BLaER1 (cell line): Measurements from ENCODE around the gene RIPPLY3.
"Not testable (repeated sequence)": the region's sequence is repeated elsewhere in the genome, so short reads cannot be mapped to it uniquely, and the experiment has no call there.

ENCODE experiments used
- H3K27ac ChIP-seq: shearing (Covaris generic); formaldehyde crosslinking; 2 replicates; pipeline ENCODE4 v1.8.1; 2022
- H3K27me3 ChIP-seq: shearing (Covaris generic); formaldehyde crosslinking; 2 replicates; pipeline ENCODE4 v1.8.1; 2022
- H3K36me3 ChIP-seq: shearing (Covaris generic); formaldehyde crosslinking; 2 replicates; pipeline ENCODE4 v1.8.1; 2022
- H3K4me1 ChIP-seq: shearing (Covaris generic); formaldehyde crosslinking; 2 replicates; pipeline ENCODE4 v1.8.1; 2022
- H3K4me2 ChIP-seq: shearing (Covaris generic); formaldehyde crosslinking; 2 replicates; pipeline ENCODE4 v1.8.1; 2022
- H3K4me3 ChIP-seq: shearing (Covaris generic); formaldehyde crosslinking; 2 replicates; pipeline ENCODE4 v1.8.1; 2022
- H3K9ac ChIP-seq: shearing (Covaris generic); formaldehyde crosslinking; 2 replicates; pipeline ENCODE4 v1.8.1; 2022
- H3K9me3 ChIP-seq: shearing (Covaris generic); formaldehyde crosslinking; 2 replicates; pipeline ENCODE4 v1.8.1; 2022
- H4K20me1 ChIP-seq: shearing (Covaris generic); formaldehyde crosslinking; 2 replicates; pipeline ENCODE4 v1.8.1; 2022
- Cebpa-rat ChIP-seq: shearing (Covaris generic); IDR thresholded peaks from 2 replicates; pipeline ENCODE4 v1.8.1; 2022

Gene RIPPLY3

DNA sequence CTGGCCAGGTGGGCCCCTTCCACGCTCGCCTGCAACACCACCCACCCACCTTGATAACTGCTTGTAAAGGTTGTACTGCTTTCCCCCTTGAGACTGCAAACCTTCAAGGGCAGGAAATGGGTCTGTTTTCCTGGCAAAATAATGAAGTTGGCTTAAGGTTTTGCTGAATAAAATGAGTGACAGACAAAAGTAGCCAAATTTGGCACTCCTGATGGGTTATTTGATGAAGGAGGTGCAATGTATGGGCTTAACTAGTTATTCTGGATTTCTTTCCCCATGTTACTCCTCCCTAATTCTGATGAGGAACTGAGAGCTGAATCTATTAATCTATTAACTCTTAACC is 25.5 kb upstream of the RIPPLY3 start:
- TF ChIP-seq Cebpa-rat = no peak
- Histone ChIP-seq H3K4me2 (peak overlapping the region; percentile 94), H3K4me3 (peak overlapping the region; percentile 62), H4K20me1 (no peaks in the 10 kb centered on the region), H3K9me3 (no peaks in the 10 kb centered on the region), H3K36me3 (no peaks in the 10 kb centered on the region), H3K9ac (0 out of 2 replicates have a peak overlapping the region, but pooled peaks have one; percentile 50), H3K27ac (no peak overlapping the region), H3K4me1 (peaks cover 44% of the 10 kb centered on the region), H3K27me3 (peaks cover 25% of the 10 kb centered on the region)

- Histone ChIP-seq H3K4me2 (no peak overlapping the region), H3K27me3 (peaks cover 25% of the 10 kb centered on the region), H4K20me1 (no peaks in the 10 kb centered on the region), H3K9ac (no peak overlapping the region), H3K36me3 (no peaks in the 10 kb centered on the region), H3K4me1 (peaks cover 43% of the 10 kb centered on the region), H3K9me3 (no peaks in the 10 kb centered on the region), H3K27ac (no peak overlapping the region), H3K4me3 (no peak overlapping the region)
- no peak for TF ChIP-seq Cebpa-rat
Observed at GRCh38 chr21:36981977-36982700, 24.4 kb upstream of the RIPPLY3 start.

GRCh38 chr21:36985751-36986594 is 20.5 kb upstream of the RIPPLY3 start:
- no peak overlapping the region for H3K9ac ChIP-seq
- H3K4me3 ChIP-seq = no peak overlapping the region
- no peak overlapping the region for H3K4me2 ChIP-seq
- H3K27ac ChIP-seq = no peak overlapping the region
- H3K27me3 ChIP-seq = peaks cover 10% of the 10 kb centered on the region; the same call in 1 of the 2 replicates
- H3K4me1 ChIP-seq = peaks cover 15% of the 10 kb centered on the region
- H4K20me1 ChIP-seq = no peaks in the 10 kb centered on the region
- H3K36me3 ChIP-seq = no peaks in the 10 kb centered on the region
- no peak for TF ChIP-seq Cebpa-rat
- no peaks in the 10 kb centered on the region for H3K9me3 ChIP-seq

DNA sequence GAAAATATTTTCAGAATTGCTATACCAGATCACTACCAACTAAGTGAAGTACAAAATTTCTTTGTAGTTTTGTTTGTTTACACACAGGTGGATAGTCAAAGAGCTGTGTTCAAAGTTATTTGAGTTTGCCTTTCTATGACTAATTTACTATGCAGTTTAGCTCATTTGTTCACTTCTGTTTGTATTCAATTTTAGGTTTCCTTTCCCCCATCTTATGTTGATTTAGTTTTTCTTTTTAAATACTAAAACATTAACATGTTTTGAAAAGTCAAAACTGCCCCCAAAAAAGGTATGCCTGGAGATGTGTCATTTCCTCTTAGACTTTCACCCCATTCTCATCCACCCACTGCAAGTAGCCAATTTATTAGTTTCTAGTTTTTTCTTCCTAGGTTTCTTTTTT is 18.7 kb upstream of the RIPPLY3 start:
- H3K4me3 ChIP-seq = no peak overlapping the region
- H3K27me3 ChIP-seq = no peaks in the 10 kb centered on the region
- H3K27ac ChIP-seq = no peak overlapping the region
- no peak for TF ChIP-seq Cebpa-rat
- no peaks in the 10 kb centered on the region for H3K36me3 ChIP-seq
- H4K20me1 ChIP-seq = no peaks in the 10 kb centered on the region
- peaks cover 10% of the 10 kb centered on the region; the same call in 1 of the 2 replicates for H3K4me1 ChIP-seq
- H3K4me2 ChIP-seq = no peak overlapping the region
- H3K9me3 ChIP-seq = no peaks in the 10 kb centered on the region
- H3K9ac ChIP-seq = no peak overlapping the region

DNA sequence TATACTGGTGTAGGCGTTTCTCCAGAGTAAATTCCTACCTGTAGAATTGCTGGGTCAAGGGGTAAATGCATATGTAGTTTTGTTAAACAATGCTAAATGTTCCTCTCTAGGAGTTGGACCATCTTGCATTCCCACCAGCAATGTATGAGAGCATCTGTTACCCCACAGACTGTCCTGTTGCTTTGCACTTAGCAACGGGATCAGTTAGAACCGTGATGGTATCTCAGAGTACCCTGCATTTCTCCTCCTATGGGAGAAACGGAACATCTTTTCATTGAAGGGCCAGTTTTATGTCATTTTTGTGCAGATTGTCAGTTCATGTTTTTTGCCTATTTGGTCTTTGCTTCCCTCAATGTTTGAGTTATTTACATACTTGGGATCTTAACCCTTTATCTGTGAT is 18.0 kb upstream of the RIPPLY3 start:
- Histone ChIP-seq H3K9me3 (no peaks in the 10 kb centered on the region), H3K9ac (no peak overlapping the region), H3K36me3 (no peaks in the 10 kb centered on the region), H3K4me1 (peaks cover 10% of the 10 kb centered on the region; the same call in 1 of the 2 replicates), H3K27ac (no peak overlapping the region), H3K4me2 (no peak overlapping the region), H3K4me3 (no peak overlapping the region), H3K27me3 (no peaks in the 10 kb centered on the region), H4K20me1 (no peaks in the 10 kb centered on the region)
- TF ChIP-seq Cebpa-rat = no peak

GRCh38 chr21:36989199-36989698 is 17.3 kb upstream of the RIPPLY3 start:
- H3K9ac ChIP-seq = peak overlapping the region; percentile 75

DNA sequence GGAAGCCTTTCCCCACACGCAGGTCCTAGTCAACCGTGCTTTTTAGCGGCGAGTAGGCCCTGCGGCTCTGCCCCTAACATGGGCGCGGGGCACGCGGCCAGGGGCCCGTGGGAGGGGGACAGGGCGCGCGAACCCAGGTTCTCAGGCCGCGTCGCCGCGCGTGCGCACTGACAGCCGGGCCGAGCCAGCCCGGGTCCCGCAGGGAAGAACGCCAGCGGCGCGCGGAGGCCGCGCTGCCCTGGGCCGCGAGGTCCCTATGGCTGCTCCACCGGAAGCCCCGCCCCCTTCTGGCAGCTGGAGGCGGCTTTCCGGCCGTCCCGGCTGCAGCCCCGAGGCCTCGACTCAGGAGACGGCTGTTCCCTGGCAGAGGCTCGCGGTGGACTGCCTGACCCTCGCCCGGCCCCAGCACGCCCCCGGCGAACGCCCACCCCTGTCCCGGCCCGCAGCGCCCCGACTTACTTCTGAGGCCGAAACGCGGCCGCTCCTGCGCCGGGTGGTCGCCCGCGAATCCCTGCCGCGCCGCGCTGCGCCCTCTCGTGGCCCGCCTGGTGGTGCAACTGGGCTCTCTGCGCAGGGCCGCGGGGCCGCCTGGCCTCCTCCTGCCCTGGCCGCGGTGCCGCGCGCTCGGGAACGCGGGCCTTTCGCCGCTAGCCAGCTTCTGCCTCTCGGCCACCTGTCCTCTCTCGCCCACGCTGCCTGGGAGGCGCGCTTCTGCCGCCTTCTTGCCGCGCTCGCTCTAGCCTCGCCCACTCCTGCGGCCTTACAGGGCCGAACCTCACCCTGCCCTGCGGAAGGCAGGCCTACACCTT is 16.6 kb upstream of the RIPPLY3 start:
- Histone ChIP-seq H3K27ac (peak overlapping the region; percentile 75), H3K4me1 (peaks cover 10% of the 10 kb centered on the region; the same call in 1 of the 2 replicates), H3K4me3 (peak overlapping the region; percentile 66), H3K9ac (peak overlapping the region; percentile 75), H3K27me3 (no peaks in the 10 kb centered on the region), H4K20me1 (no peaks in the 10 kb centered on the region), H3K4me2 (peak overlapping the region; percentile 80), H3K9me3 (peaks cover 5% of the 10 kb centered on the region; the same call in 1 of the 2 replicates), H3K36me3 (no peaks in the 10 kb centered on the region)
- no peak for TF ChIP-seq Cebpa-rat

More at GRCh38 chr21:36989199-36989698, 17.3 kb upstream of the RIPPLY3 start:
- H3K36me3 ChIP-seq, H3K9me3 ChIP-seq, H4K20me1 ChIP-seq, H3K27me3 ChIP-seq: not testable (repeated sequence)
- Histone ChIP-seq H3K27ac (peak overlapping the region; percentile 75), H3K4me2 (peak overlapping the region; percentile 80), H3K4me1 (peaks cover 10% of the 10 kb centered on the region; the same call in 1 of the 2 replicates), H3K4me3 (peak overlapping the region; percentile 66)

GRCh38 chr21:36990508-36991205 is 15.8 kb upstream of the RIPPLY3 start:
- peaks cover 10% of the 10 kb centered on the region; the same call in 1 of the 2 replicates for H3K4me1 ChIP-seq
- H3K27me3 ChIP-seq = no peaks in the 10 kb centered on the region
- no peaks in the 10 kb centered on the region for H3K36me3 ChIP-seq
- H3K4me3 ChIP-seq = peak overlapping the region; percentile 66
- H4K20me1 ChIP-seq = no peaks in the 10 kb centered on the region
- H3K4me2 ChIP-seq = peak overlapping the region; percentile 80
- peak overlapping the region; percentile 75 for H3K9ac ChIP-seq
- H3K27ac ChIP-seq = peak overlapping the region; percentile 75
- H3K9me3 ChIP-seq = peaks cover 5% of the 10 kb centered on the region; the same call in 1 of the 2 replicates
- TF ChIP-seq Cebpa-rat = no peak

GRCh38 chr21:36992671-36993070 is 13.8 kb upstream of the RIPPLY3 start:
- peaks cover 5% of the 10 kb centered on the region; the same call in 1 of the 2 replicates for H3K9me3 ChIP-seq
- H3K9ac ChIP-seq = no peak overlapping the region
- H4K20me1 ChIP-seq = no peaks in the 10 kb centered on the region
- no peak for TF ChIP-seq Cebpa-rat
- H3K4me3 ChIP-seq = no peak overlapping the region
- H3K27me3 ChIP-seq = no peaks in the 10 kb centered on the region
- H3K27ac ChIP-seq = no peak overlapping the region
- H3K4me1 ChIP-seq = peaks cover 10% of the 10 kb centered on the region; the same call in 1 of the 2 replicates
- H3K4me2 ChIP-seq = no peak overlapping the region
- H3K36me3 ChIP-seq = no peaks in the 10 kb centered on the region
